K562 (cell line): Measurements from ENCODE around the gene CCDC167. TPM values are rescaled to one million over a fixed set of nuclear protein-coding genes. Genes with fewer than 3 reads are reported as not detected.

ENCODE experiments used
- ATAC-seq: fragments of 200-7000 bp; cut with Tn5 transposase; 3 replicates; pipeline ENCODE4 v1.9.1; 2020; ENCODE audit warnings: moderate library complexity
- BruUV-seq: library from RNA; stranded (reverse); fragments of 400-500 nt; replicated peaks from 2 replicates; lab custom pipeline; 2021; lab: Mats Ljungman, UMichigan
- CTCF ChIA-PET: fragments of 300-600 bp; formaldehyde crosslinking; extraction: SDS; loops from one replicate; lab custom pipeline; 2021; ENCODE audit warnings: low intra/inter-chr PET ratio; lab: Yijun Ruan, JAX
- POLR2A ChIA-PET: fragments of 300-600, 350-650 bp; sonication (Branson Sonifier 250); formaldehyde crosslinking; extraction: SDS; loops from one replicate; lab custom pipeline; 2021; ENCODE audit warnings: antibody characterized with exemption, inconsistent platforms; lab: Yijun Ruan, JAX
- DNase-seq, 4 experiments: peaks; one replicate each; pipeline versions ENCODE4 v3.0.0 to v3.0.0-alpha.2; 2011 to 2018; ENCODE audit warnings: low spot score in 3 of 4, mixed read lengths in 3 of 4; ENCODE audit errors: extremely low read depth in 1 of 4
- FAIRE-seq: peaks from 2 replicates; lab custom pipeline; 2011; peaks lifted over from hg19 to GRCh38; lab: Jason Lieb, UNC
- H2AFZ ChIP-seq: 2 replicates; pipeline ENCODE4 v1.6.0; 2011; ENCODE audit warnings: low read depth, low read length, control low read depth, inconsistent platforms
- H3K27ac ChIP-seq: fragments of 200-600 bp; 3 replicates; pipeline ENCODE4 v1.8.0; 2011; ENCODE audit warnings: low read depth, mild to moderate bottlenecking, control low read depth, inconsistent platforms, low read length, moderate library complexity, mixed read lengths; ENCODE audit errors: extremely low read depth
- H3K27me3 ChIP-seq, 2 experiments: fragments of 300-600 bp in 1 of 2; 2 replicates in 1 of 2; 3 replicates in 1 of 2; pipeline versions ENCODE4 v1.6.0 to v1.8.0; 2011; ENCODE audit warnings: inconsistent platforms in 2 of 2, low read length in 2 of 2, mild to moderate bottlenecking in 1 of 2, mixed read lengths in 1 of 2, moderate library complexity in 1 of 2; ENCODE audit not compliant: control insufficient read depth in 2 of 2, insufficient read depth in 2 of 2
- H3K36me3 ChIP-seq: fragments of 300-600 bp; 3 replicates; pipeline ENCODE4 v1.8.0; 2011; ENCODE audit warnings: mild to moderate bottlenecking, low read length, inconsistent platforms; ENCODE audit not compliant: control insufficient read depth, insufficient read depth
- H3K4me1 ChIP-seq, 2 experiments: fragments of 200-600 bp in 1 of 2; replicated peaks in 1 of 2; 2 replicates in 1 of 2; 3 replicates in 1 of 2; pipeline versions ENCODE4 v1.5.1 to v1.8.0; 2011; ENCODE audit warnings: inconsistent platforms in 2 of 2, low read length in 2 of 2, mild to moderate bottlenecking in 1 of 2, mixed read lengths in 1 of 2, moderate library complexity in 1 of 2; ENCODE audit not compliant: control insufficient read depth in 2 of 2, insufficient read depth in 2 of 2
- H3K4me2 ChIP-seq: 2 replicates; pipeline ENCODE4 v1.6.1; 2011; ENCODE audit warnings: low read length, control low read depth, inconsistent platforms, mixed read lengths; ENCODE audit not compliant: insufficient read depth
- H3K4me3 ChIP-seq: fragments of 200-600 bp; sonication (generic), shearing (Covaris generic); 2 replicates; pipeline ENCODE4 v1.5.1; 2016; ENCODE audit warnings: control low read depth, inconsistent platforms
- H3K79me2 ChIP-seq: fragments of 200-600 bp; 3 replicates; pipeline ENCODE4 v1.8.0; 2011; ENCODE audit warnings: low read length, inconsistent platforms; ENCODE audit not compliant: control insufficient read depth, insufficient read depth
- H3K9ac ChIP-seq, 2 experiments: 2 replicates each; pipeline versions ENCODE4 v1.6.0 to v1.6.1; 2011; ENCODE audit warnings: low read depth in 2 of 2, low read length in 2 of 2, control low read depth in 1 of 2, inconsistent platforms in 1 of 2, mild to moderate bottlenecking in 1 of 2, mixed read lengths in 1 of 2; ENCODE audit not compliant: insufficient read depth in 1 of 2
- H3K9me1 ChIP-seq: one replicate; pipeline ENCODE4 v1.6.0; 2011; ENCODE audit warnings: inconsistent platforms, mild to moderate bottlenecking, low read length, moderate library complexity; ENCODE audit not compliant: control insufficient read depth, insufficient read depth
- H3K9me3 ChIP-seq: replicated peaks from 2 replicates; pipeline ENCODE4 v1.5.1; 2011; ENCODE audit warnings: low read depth, low read length, inconsistent platforms; ENCODE audit not compliant: control insufficient read depth, insufficient read depth
- H4K20me1 ChIP-seq: replicated peaks from 2 replicates; pipeline ENCODE4 v1.6.1; 2011; ENCODE audit warnings: low read length, inconsistent platforms, mixed read lengths; ENCODE audit not compliant: control insufficient read depth, insufficient read depth
- ETV6 ChIP-seq, 3 experiments: fragments of 150-350 bp in 1 of 3; sonication (generic) in 1 of 3; formaldehyde crosslinking in 1 of 3; IDR thresholded peaks; 2 replicates each; pipeline versions ENCODE4 v1.6.1 to v1.8.0; 2014 to 2022; ENCODE audit warnings: borderline replicate concordance in 2 of 3, low read depth in 2 of 3, antibody characterized with exemption in 1 of 3, low read length in 1 of 3, mild to moderate bottlenecking in 1 of 3, missing genetic modification reagents in 1 of 3
- KAT8 ChIP-seq: fragments of 450-650 bp; IDR thresholded peaks from 2 replicates; pipeline ENCODE4 v1.6.1; 2016; ENCODE audit warnings: low read depth, mild to moderate bottlenecking
- KDM5B ChIP-seq: fragments of 200-600 bp; sonication (generic); IDR thresholded peaks from 2 replicates; pipeline ENCODE4 v1.6.1; 2012; ENCODE audit warnings: low read depth, mild to moderate bottlenecking, moderate library complexity, low read length, control low read depth, inconsistent platforms; ENCODE audit not compliant: insufficient replicate concordance
- NBN ChIP-seq: fragments of 450-650 bp; IDR thresholded peaks from 2 replicates; pipeline ENCODE4 v1.6.1; 2016; ENCODE audit warnings: low read depth, mild to moderate bottlenecking
- NCOA1 ChIP-seq: fragments of 450-650 bp; IDR thresholded peaks from 2 replicates; pipeline ENCODE4 v1.6.1; 2016; ENCODE audit warnings: low read depth
- PCBP2 ChIP-seq: fragments of 200-400 bp; formaldehyde crosslinking; IDR thresholded peaks from 2 replicates; pipeline ENCODE4 v1.6.1; 2018; ENCODE audit warnings: low read length, low read depth, mild to moderate bottlenecking, moderate library complexity; ENCODE audit not compliant: poor library complexity, severe bottlenecking
- WGBS: fragments of 100-300 bp; shearing (Covaris generic); methylation state at CpG from one replicate; pipeline ENCODE4 v1.1.6; 2016; ENCODE audit warnings: low coverage, mixed read lengths; ENCODE audit not compliant: insufficient coverage; ENCODE audit errors: missing lambda C conversion rate; 5-methylcytosine and 5-hydroxymethylcytosine counted together
- in situ Hi-C: fragments of 300-500 bp; cut with MboI; formaldehyde crosslinking; loops from 4 replicates; pipeline ENCODE4 v1.15.0; 2018; ENCODE audit warnings: inconsistent platforms, mixed read lengths
- intact Hi-C: fragments of 100-400 bp; cut with micrococcal nuclease; formaldehyde crosslinking; loops from 2 replicates; pipeline ENCODE4 v1.14.2; 2022
- polyA plus RNA-seq, 8 experiments: library from polyadenylated mRNA; depleted of rRNA in 4 of 8; stranded (reverse) in 5 of 8; unstranded in 3 of 8; fragments of >200 nt; fragmentation: Nextera tagmentation in 2 of 8; fragmentation: Illumina TruSeq in 1 of 8; extraction: Ambion mirVana in 2 of 8; extraction: Trizol in 1 of 8; gene quantifications; 2 replicates each; pipeline versions ENCODE4 v1.2.1 to v1.2.3, GENCODE V29; 2011 to 2014; ENCODE audit warnings: inconsistent platforms in 1 of 8, missing spikeins in 1 of 8
- total RNA-seq, 7 experiments: library from RNA; depleted of rRNA in 6 of 7; stranded (reverse); fragments of >200 nt in 6 of 7; fragmentation: Illumina TruSeq in 2 of 7; extraction: Trizol in 2 of 7; gene quantifications; 2 replicates each; pipeline versions ENCODE4 v1.2.1 to v1.2.3, GENCODE V29; 2011 to 2021; ENCODE audit warnings: low replicate concordance in 1 of 7

Gene CCDC167
- total and polyA plus RNA-seq, 9 of the 15 experiments (the other 6 are each of a cell fraction or from before 2014, with no cell fraction given), result 26.0 to 114 (median 45.2) TPM

DNA sequence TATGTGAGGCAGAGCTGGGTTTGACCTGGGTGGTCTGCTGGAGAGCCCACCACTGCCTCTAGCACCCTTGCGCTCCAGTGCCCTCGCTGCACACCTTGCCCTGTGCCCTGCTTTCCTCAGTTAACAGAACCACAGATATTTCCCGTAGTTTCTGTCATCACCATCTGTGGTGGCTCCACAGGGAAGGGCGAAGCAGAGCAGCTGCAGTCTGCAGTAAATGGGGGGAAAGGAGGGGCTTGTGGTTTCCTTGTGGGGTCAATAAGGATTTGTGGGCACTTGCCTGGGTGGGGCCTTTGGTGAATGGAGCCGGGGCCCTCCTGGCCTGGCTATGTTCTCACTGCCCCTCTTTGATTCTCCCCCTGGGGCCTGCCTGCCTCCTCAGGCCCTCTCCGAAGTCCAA, 21.2 kb upstream of the CCDC167 start:
- in situ Hi-C loops (no loop called here), intact Hi-C loops (no loop called here)
- Histone ChIP-seq H3K27ac (no peak overlapping the region), H2AFZ (no peak overlapping the region), H3K4me1 (peaks cover 0 to 3% of the 10 kb centered on the region in 2 experiments; a peak in 1 of 5 replicates), H3K27me3 (peaks cover 46 to 86% of the 10 kb centered on the region in 2 experiments), H3K36me3 (no peaks in the 10 kb centered on the region), H3K9ac (no peak overlapping the region), H4K20me1 (no peaks in the 10 kb centered on the region), H3K9me3 (no peaks in the 10 kb centered on the region), H3K4me3 (no peak overlapping the region), H3K9me1 (no peaks in the 10 kb centered on the region), H3K79me2 (no peaks in the 10 kb centered on the region), H3K4me2 (no peak overlapping the region)
- POLR2A ChIA-PET, result no interaction called here
- TF ChIP-seq KAT8 (no peak), KDM5B (no peak), NBN (no peak), NCOA1 (no peak), ETV6 (IDR thresholded peaks at IDR 0.05; ENCODE audit: borderline replicate concordance in 1 of 2, low read depth in 2 of 2, low read length in 1 of 2) (no peak), ETV6 (CRISPR knock-in tag; IDR thresholded peaks at IDR 0.05; ENCODE audit: borderline replicate concordance) (no peak), PCBP2 (no peak)
- BruUV-seq, result no TSS peak
- FAIRE-seq (no peak), DNase-seq (no peak), ATAC-seq (no peak)
- CTCF ChIA-PET, result no interaction called here
- WGBS, result 1% methylated on average over 6 of the region's 6 CpGs
